Ascending aorta (tissue), 2 donors: ENCODE data around the gene PERCC1. TPM values are rescaled to one million over a fixed set of nuclear protein-coding genes. Genes with fewer than 3 reads are reported as not detected.

Experiments used
- DNase-seq, 2 donors: peaks; one replicate each; pipeline ENCODE4 v3.0.0-alpha.2; 2019; ENCODE audit warnings: low spot score in 2 of 2
- H3K27ac ChIP-seq, 2 donors: fragments of 200-600 bp; sonication (generic); one replicate each; pipeline ENCODE4 v1.5.1; 2016 to 2017; ENCODE audit warnings: mild to moderate bottlenecking in 1 of 2
- H3K27me3 ChIP-seq: fragments of 200-600 bp; sonication (generic); one replicate; pipeline ENCODE4 v1.5.1; 2017
- H3K36me3 ChIP-seq, 2 donors: fragments of 200-600 bp; sonication (generic); one replicate each; pipeline ENCODE4 v1.5.1; 2016
- H3K4me1 ChIP-seq, 2 donors: fragments of 200-600 bp; sonication (generic); one replicate each; pipeline ENCODE4 v1.5.1; 2016 to 2017; ENCODE audit warnings: mild to moderate bottlenecking in 1 of 2
- H3K4me3 ChIP-seq, 2 donors: fragments of 200-600 bp; sonication (generic); one replicate each; pipeline ENCODE4 v1.5.1; 2016 to 2017; ENCODE audit warnings: mild to moderate bottlenecking in 1 of 2
- H3K9me3 ChIP-seq, 2 donors: fragments of 200-600 bp; sonication (generic); one replicate each; pipeline ENCODE4 v1.5.1; 2016
- CTCF ChIP-seq, 3 experiments: fragments of 200-600 bp in 2 of 3; fragments of 450-650 bp in 1 of 3; sonication (generic) in 2 of 3; IDR thresholded peaks; one replicate each; pipeline ENCODE4 v1.5.1; 2016 to 2019; ENCODE audit warnings: antibody characterized with exemption in 3 of 3, mild to moderate bottlenecking in 1 of 3, moderate library complexity in 1 of 3
- intact Hi-C: fragments of 100-400 bp; cut with DNase I; formaldehyde crosslinking; loops from one replicate; pipeline ENCODE4 v1.15.1; 2023
- total RNA-seq: library from RNA; depleted of rRNA; stranded (reverse); fragments of >200 nt; gene quantifications from one replicate; pipeline ENCODE4 v1.1.0, GENCODE V29; 2016

PERCC1 gene
- total RNA-seq, 1 donor from 2014 or later, result not detected

- H3K36me3 ChIP-seq, result no peaks in the 10 kb centered on the region
- TF ChIP-seq CTCF (IDR thresholded peaks at IDR 0.05), result no peak
- H3K4me3 ChIP-seq, result no peak overlapping the region
- no peaks in the 10 kb centered on the region for H3K27me3 ChIP-seq
- no peaks in the 10 kb centered on the region for H3K4me1 ChIP-seq
- no peak overlapping the region for H3K27ac ChIP-seq
- H3K9me3 ChIP-seq, result no peaks in the 10 kb centered on the region
- no peak for DNase-seq
- intact Hi-C loops, result no loop called here
Observed at GRCh38 chr16:1435921-1436697, 5.2 kb downstream of the PERCC1 start.

- H3K36me3 ChIP-seq, result no peaks in the 10 kb centered on the region
- H3K9me3 ChIP-seq, result no peaks in the 10 kb centered on the region
- no peak for TF ChIP-seq CTCF (IDR thresholded peaks at IDR 0.05)
- DNase-seq, result no peak
- no peaks in the 10 kb centered on the region for H3K4me1 ChIP-seq
- H3K27me3 ChIP-seq, result no peaks in the 10 kb centered on the region
- no peak overlapping the region for H3K27ac ChIP-seq
- H3K4me3 ChIP-seq, result no peak overlapping the region
- intact Hi-C loops, result no loop called here
Observed at GRCh38 chr16:1436731-1437355, 6.0 kb downstream of the PERCC1 start.

GRCh38 chr16:1437606-1438005, 6.7 kb downstream of the PERCC1 start:
- intact Hi-C loops, result no loop called here
- no peak for DNase-seq
- Histone ChIP-seq H3K4me3 (no peak overlapping the region), H3K27me3 (no peaks in the 10 kb centered on the region), H3K36me3 (no peaks in the 10 kb centered on the region), H3K27ac (no peak overlapping the region), H3K9me3 (no peaks in the 10 kb centered on the region), H3K4me1 (no peaks in the 10 kb centered on the region)
- TF ChIP-seq CTCF (IDR thresholded peaks at IDR 0.05), result no peak

DNA sequence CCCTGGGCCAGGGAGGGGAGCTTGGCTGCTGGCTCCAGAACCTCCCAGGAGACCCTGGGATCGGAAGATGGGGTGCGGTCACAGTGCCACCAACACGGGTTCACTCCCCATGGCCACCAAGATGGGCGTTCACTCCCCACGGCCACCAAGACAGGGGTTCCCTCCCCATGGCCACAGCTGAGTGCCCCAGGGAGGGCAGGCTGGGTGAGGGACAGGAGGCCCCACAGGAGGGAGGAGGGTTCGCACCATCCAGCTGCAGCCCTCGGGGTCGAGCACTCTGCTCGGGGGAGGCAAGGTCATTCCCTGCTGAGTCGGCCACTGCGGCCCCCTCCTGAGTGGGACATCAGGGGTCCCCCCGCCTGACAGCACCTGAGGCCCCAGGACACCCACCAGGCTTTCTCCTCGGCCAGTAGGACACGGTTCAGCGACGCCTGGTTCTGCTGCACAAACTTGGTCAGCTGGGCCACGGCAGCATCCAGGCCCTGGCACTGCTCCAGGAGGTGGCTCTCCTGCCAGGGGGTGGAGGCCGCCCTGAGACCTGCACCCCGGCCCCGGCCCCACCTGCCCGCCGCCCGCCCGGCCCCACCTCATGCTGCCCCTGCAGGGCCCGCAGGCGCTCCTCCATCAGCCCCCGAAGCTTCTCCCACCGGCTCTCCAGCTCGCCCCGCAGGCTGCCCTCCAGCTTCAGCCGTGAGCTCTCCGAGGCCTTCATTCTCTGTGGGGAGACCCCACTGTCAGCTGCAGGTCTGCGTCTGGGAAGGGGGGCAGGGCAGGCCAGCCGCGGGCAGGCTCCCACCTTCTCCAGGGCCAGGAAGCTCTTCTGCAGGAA, 7.6 kb downstream of the PERCC1 start:
- no peaks in the 10 kb centered on the region for H3K36me3 ChIP-seq

More for the DNA sequence above, 7.6 kb downstream of the PERCC1 start:
- H3K4me1 ChIP-seq, result no peaks in the 10 kb centered on the region
- H3K27ac ChIP-seq, result no peak overlapping the region
- no peaks in the 10 kb centered on the region for H3K9me3 ChIP-seq
- no peak for TF ChIP-seq CTCF (IDR thresholded peaks at IDR 0.05)
- H3K27me3 ChIP-seq, result no peaks in the 10 kb centered on the region
- intact Hi-C loops, result no loop called here
- DNase-seq, result no peak
- H3K4me3 ChIP-seq, result no peak overlapping the region
